ENCODE measurements around the gene MYMX. TPM values are rescaled to one million over a fixed set of nuclear protein-coding genes. Genes with fewer than 3 reads are reported as not detected.

The MYMX gene
- total and polyA plus RNA-seq, 2 of the 13 experiments (the other 11 are each of a cell fraction or from before 2014, with no cell fraction given), result not detected

- TF ChIP-seq ZNF318 (CRISPR knock-in tag; IDR thresholded peaks at IDR 0.05), result no peak
- TF ChIP-seq PHF8 (CRISPR knock-in tag; IDR thresholded peaks at IDR 0.05), result peak; percentile 38; the same call in 1 of the 2 replicates
- no peak for TF ChIP-seq HOXA5 (CRISPR knock-in tag; IDR thresholded peaks at IDR 0.05)
- no peak for TF ChIP-seq RFX1 (IDR thresholded peaks at IDR 0.05)
- TF ChIP-seq MXD3 (CRISPR knock-in tag; IDR thresholded peaks at IDR 0.05), result no peak
- TF ChIP-seq ZNF792 (CRISPR knock-in tag; IDR thresholded peaks at IDR 0.05), result no peak
- no peak for TF ChIP-seq AHDC1 (CRISPR knock-in tag; IDR thresholded peaks at IDR 0.05; ENCODE audit: borderline replicate concordance)
- no peak for TF ChIP-seq NRL (CRISPR knock-in tag; IDR thresholded peaks at IDR 0.05; ENCODE audit: borderline replicate concordance)
- no peak for TF ChIP-seq ZNF550 (CRISPR knock-in tag; IDR thresholded peaks at IDR 0.05; ENCODE audit: borderline replicate concordance)
- TF ChIP-seq ZNF572 (CRISPR knock-in tag; IDR thresholded peaks at IDR 0.05), result no peak
- TF ChIP-seq E2F1 (CRISPR knock-in tag; IDR thresholded peaks at IDR 0.05), result no peak
- peak; percentile 21; the same call in 1 of the 2 replicates for TF ChIP-seq GATAD1 (CRISPR knock-in tag; IDR thresholded peaks at IDR 0.05)
- no peak for TF ChIP-seq GZF1 (CRISPR knock-in tag; IDR thresholded peaks at IDR 0.05)
- TF ChIP-seq ZSCAN12 (CRISPR knock-in tag; IDR thresholded peaks at IDR 0.05), result no peak
- TF ChIP-seq ZNF224 (CRISPR knock-in tag; IDR thresholded peaks at IDR 0.05), result no peak
Measured at GRCh38 chr6:44192428-44193041, 24.2 kb upstream of the MYMX start (continued).
